HG03045 (cell line): ENCODE data around the gene CST4.
"Not testable (repeated sequence)": the region's sequence is repeated elsewhere in the genome, so short reads cannot be mapped to it uniquely, and the experiment has no call there.

Source experiments
- ATAC-seq: cut with Tn5 transposase; IDR thresholded peaks from one replicate; pipeline ENCODE4 v1.9.1; 2021; ENCODE audit warnings: mild to moderate bottlenecking, moderate library complexity; ENCODE audit not compliant: unreplicated experiment

CST4 gene

GRCh38 chr20:23662276-23662870 is 26.5 kb downstream of the CST4 start:
- no peak for ATAC-seq

GRCh38 chr20:23661002-23661429 is 27.8 kb downstream of the CST4 start:
- ATAC-seq, result no peak

GRCh38 chr20:23659989-23660837 is 28.6 kb downstream of the CST4 start:
- no peak for ATAC-seq

GRCh38 chr20:23659610-23659988 is 29.2 kb downstream of the CST4 start:
- not testable (repeated sequence) for ATAC-seq

- ATAC-seq, result no peak
Measured at GRCh38 chr20:23658989-23659609, 29.7 kb downstream of the CST4 start.

GRCh38 chr20:23658336-23658735 is 30.5 kb downstream of the CST4 start:
- no peak for ATAC-seq

GRCh38 chr20:23657202-23657601 is 31.6 kb downstream of the CST4 start:
- ATAC-seq, result no peak

- no peak for ATAC-seq
Measured at GRCh38 chr20:23656372-23656771, 32.5 kb downstream of the CST4 start.

GRCh38 chr20:23655491-23656211 is 33.2 kb downstream of the CST4 start:
- ATAC-seq, result no peak

GRCh38 chr20:23654717-23655116 is 34.1 kb downstream of the CST4 start:
- ATAC-seq, result no peak

GRCh38 chr20:23654000-23654399 is 34.8 kb downstream of the CST4 start:
- ATAC-seq, result no peak

- ATAC-seq, result no peak
Measured at GRCh38 chr20:23653400-23653938, 35.4 kb downstream of the CST4 start.

- no peak for ATAC-seq
Measured at GRCh38 chr20:23652926-23653325, 35.9 kb downstream of the CST4 start.

GRCh38 chr20:23652371-23652770 is 36.5 kb downstream of the CST4 start:
- ATAC-seq, result no peak

GRCh38 chr20:23651117-23651516 is 37.7 kb downstream of the CST4 start:
- ATAC-seq, result no peak

- no peak for ATAC-seq
Measured at GRCh38 chr20:23649830-23650417, 38.9 kb downstream of the CST4 start.

- no peak for ATAC-seq
Measured at GRCh38 chr20:23649242-23649641, 39.6 kb downstream of the CST4 start.

GRCh38 chr20:23647346-23647745 is 41.5 kb downstream of the CST4 start:
- no peak for ATAC-seq

GRCh38 chr20:23646106-23646873 is 42.5 kb downstream of the CST4 start:
- no peak for ATAC-seq

GRCh38 chr20:23645575-23645974 is 43.3 kb downstream of the CST4 start:
- no peak for ATAC-seq
